SK-N-SH (cell line): ENCODE results near the gene DTNBP1.

Experiments used
- CTCF ChIP-seq: fragments of 200-600 bp; sonication (generic); IDR thresholded peaks from 2 replicates; pipeline ENCODE4 v1.6.1; 2017; ENCODE audit warnings: antibody characterized with exemption, mild to moderate bottlenecking, moderate library complexity
- EZH2phosphoT487 ChIP-seq: fragments of 200-600 bp; sonication (generic); IDR thresholded peaks from 2 replicates; pipeline ENCODE4 v1.6.1; 2017; ENCODE audit warnings: low read depth, mixed run types, mild to moderate bottlenecking, antibody characterized with exemption, moderate library complexity, borderline replicate concordance
- FOSL2 ChIP-seq: IDR thresholded peaks from 2 replicates; pipeline ENCODE4 v1.4.0; 2012; ENCODE audit warnings: low read depth, mild to moderate bottlenecking, moderate library complexity, borderline replicate concordance
- FOXM1 ChIP-seq: IDR thresholded peaks from 2 replicates; pipeline ENCODE4 v1.4.0; 2012; ENCODE audit warnings: low read depth, mild to moderate bottlenecking
- RAD21 ChIP-seq: IDR thresholded peaks from 2 replicates; pipeline ENCODE4 v1.6.1; 2012; ENCODE audit warnings: mild to moderate bottlenecking, low read length
- REST ChIP-seq: IDR thresholded peaks from 2 replicates; pipeline ENCODE4 v1.6.1; 2012; ENCODE audit warnings: mild to moderate bottlenecking, low read depth, low read length, moderate library complexity
- TEAD4 ChIP-seq: IDR thresholded peaks from 2 replicates; pipeline ENCODE4 v1.4.0; 2012; ENCODE audit warnings: mild to moderate bottlenecking, borderline replicate concordance; ENCODE audit not compliant: insufficient read depth
- TF ChIP-seq, protein P1 (sequence below): fragments of 150-350 bp; IDR thresholded peaks from 2 replicates; pipeline ENCODE4 v1.6.1; 2017; ENCODE audit warnings: antibody characterized with exemption, low read length, low read depth, borderline replicate concordance

GRCh38 chr6:15490242-15491100 is 172.4 kb downstream of the DTNBP1 start:
- TF ChIP-seq CTCF (no peak), FOSL2 (no peak), RAD21 (no peak), TEAD4 (no peak), REST (no peak), FOXM1 (no peak), EZH2phosphoT487 (no peak)
- TF ChIP-seq, protein P1, sequence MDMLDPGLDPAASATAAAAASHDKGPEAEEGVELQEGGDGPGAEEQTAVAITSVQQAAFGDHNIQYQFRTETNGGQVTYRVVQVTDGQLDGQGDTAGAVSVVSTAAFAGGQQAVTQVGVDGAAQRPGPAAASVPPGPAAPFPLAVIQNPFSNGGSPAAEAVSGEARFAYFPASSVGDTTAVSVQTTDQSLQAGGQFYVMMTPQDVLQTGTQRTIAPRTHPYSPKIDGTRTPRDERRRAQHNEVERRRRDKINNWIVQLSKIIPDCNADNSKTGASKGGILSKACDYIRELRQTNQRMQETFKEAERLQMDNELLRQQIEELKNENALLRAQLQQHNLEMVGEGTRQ = no peak
